Astrocyte (in vitro differentiated cells and primary cell): ENCODE data around the gene LEO1.

Experiments
- CTCF ChIP-seq: IDR thresholded peaks from 2 replicates; pipeline ENCODE4 v1.5.1; 2011; ENCODE audit warnings: low read depth, mild to moderate bottlenecking, inconsistent platforms, low read length, moderate library complexity; ENCODE audit not compliant: insufficient read depth
- EZH2 ChIP-seq: IDR thresholded peaks from 2 replicates; pipeline ENCODE4 v1.6.1; 2012; ENCODE audit warnings: mild to moderate bottlenecking, low read length, inconsistent platforms; ENCODE audit not compliant: insufficient read depth

DNA sequence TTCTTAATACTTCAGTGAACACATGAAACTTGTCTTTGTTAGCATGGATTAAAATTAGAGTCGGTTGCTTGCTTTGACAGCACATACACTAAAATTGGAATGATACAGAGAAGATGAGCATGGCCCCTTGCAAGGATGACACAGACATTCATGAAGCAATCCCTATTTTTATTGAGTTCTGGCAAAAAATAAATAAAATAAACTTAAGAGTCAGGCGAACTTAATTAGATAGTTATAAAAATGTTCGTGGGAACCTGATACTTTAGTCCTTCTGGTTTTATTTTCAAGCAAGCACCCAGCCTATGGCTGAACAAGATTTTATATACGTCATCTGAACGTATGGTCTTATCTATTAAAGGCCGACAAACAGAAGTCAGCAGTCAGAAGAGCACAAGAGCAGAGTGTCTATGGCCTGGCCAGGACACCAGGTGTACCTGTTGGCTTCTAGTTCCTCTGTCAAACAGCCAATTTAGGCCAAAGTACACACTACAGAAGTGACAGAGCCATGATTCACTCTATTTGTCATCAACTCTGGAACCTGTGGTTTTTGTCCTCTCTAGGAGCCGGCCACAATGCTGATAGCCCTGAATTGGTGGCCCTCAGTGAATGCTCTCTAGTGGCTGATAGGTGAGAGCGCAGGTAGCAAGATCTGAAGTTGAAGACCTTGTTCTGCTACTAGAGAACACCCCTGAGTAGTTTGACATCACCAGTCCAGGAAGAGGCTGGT, 64.3 kb downstream of the LEO1 start:
- no peak for TF ChIP-seq CTCF
- TF ChIP-seq EZH2: no peak
